BE2C (cell line): Measurements from ENCODE around the gene IQCF5. TPM values are rescaled to one million over a fixed set of nuclear protein-coding genes. Genes with fewer than 3 reads are reported as not detected.
"Not testable (repeated sequence)": the region's sequence is repeated elsewhere in the genome, so short reads cannot be mapped to it uniquely, and the experiment has no call there.

Experiments used
- DNase-seq: peaks from one replicate; pipeline ENCODE4 v3.0.0-alpha.2; 2020
- H3K27me3 ChIP-seq: fragments of 250-450 bp; sonication (Bioruptor Pico); 2 replicates; pipeline ENCODE4 v1.5.1; 2020; ENCODE audit warnings: mild to moderate bottlenecking
- H3K36me3 ChIP-seq: fragments of 250-450 bp; sonication (Bioruptor Pico); 2 replicates; pipeline ENCODE4 v1.5.1; 2020; ENCODE audit warnings: mild to moderate bottlenecking
- H3K4me1 ChIP-seq: fragments of 250-450 bp; sonication (Bioruptor Pico); 2 replicates; pipeline ENCODE4 v1.5.1; 2020
- H3K4me3 ChIP-seq: 2 replicates; pipeline ENCODE4 v1.5.1; 2011; ENCODE audit warnings: low read depth, low read length
- H3K9me3 ChIP-seq: fragments of 250-450 bp; sonication (Bioruptor Pico); 2 replicates; pipeline ENCODE4 v1.5.1; 2020
- polyA plus RNA-seq: library from polyadenylated mRNA; unstranded; fragments of >200 nt; gene quantifications from one replicate; pipeline ENCODE4 v1.2.1, GENCODE V29; 2012; ENCODE audit warnings: low read depth, missing spikeins; ENCODE audit not compliant: insufficient read length, insufficient read depth
- TF ChIP-seq, protein P1 (sequence below): IDR thresholded peaks from 2 replicates; pipeline ENCODE4 v1.5.1; 2012; ENCODE audit warnings: mild to moderate bottlenecking, low read depth, low read length

Gene IQCF5
- not detected for polyA plus RNA-seq

DNA sequence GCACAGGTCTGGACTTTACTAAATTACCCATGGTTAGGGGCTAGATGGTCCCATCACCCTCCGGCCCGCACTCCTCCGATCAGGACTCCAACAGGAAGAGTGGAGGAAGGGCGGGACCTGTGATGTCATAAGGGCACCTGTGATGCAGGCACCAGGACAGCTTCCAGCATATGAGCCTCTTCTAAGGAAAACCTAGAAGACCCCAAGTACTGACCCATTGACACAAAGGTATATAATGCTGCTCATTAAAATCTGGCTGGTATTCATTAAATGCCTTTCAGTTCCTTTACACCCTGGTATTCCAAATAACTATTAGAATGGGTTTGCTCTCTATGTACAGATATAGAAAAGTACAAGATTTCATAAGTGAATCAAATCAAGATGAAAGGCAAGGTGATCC, at the start of gene IQCF5:
Gene IQCF5, minus strand, starts transcription at position 101 of the 400 bp plus-strand sequence. Its CDS starts 70 bp downstream, at position 31.
- no peak for DNase-seq
- no peaks in the 10 kb centered on the region for H3K9me3 ChIP-seq
- TF ChIP-seq, protein P1, sequence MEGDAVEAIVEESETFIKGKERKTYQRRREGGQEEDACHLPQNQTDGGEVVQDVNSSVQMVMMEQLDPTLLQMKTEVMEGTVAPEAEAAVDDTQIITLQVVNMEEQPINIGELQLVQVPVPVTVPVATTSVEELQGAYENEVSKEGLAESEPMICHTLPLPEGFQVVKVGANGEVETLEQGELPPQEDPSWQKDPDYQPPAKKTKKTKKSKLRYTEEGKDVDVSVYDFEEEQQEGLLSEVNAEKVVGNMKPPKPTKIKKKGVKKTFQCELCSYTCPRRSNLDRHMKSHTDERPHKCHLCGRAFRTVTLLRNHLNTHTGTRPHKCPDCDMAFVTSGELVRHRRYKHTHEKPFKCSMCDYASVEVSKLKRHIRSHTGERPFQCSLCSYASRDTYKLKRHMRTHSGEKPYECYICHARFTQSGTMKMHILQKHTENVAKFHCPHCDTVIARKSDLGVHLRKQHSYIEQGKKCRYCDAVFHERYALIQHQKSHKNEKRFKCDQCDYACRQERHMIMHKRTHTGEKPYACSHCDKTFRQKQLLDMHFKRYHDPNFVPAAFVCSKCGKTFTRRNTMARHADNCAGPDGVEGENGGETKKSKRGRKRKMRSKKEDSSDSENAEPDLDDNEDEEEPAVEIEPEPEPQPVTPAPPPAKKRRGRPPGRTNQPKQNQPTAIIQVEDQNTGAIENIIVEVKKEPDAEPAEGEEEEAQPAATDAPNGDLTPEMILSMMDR, result no peak
- no peaks in the 10 kb centered on the region for H3K27me3 ChIP-seq
- H3K4me1 ChIP-seq, result no peaks in the 10 kb centered on the region
- no peak within 1 kb of the TSS for H3K4me3 ChIP-seq
- no peaks in the 10 kb centered on the region for H3K36me3 ChIP-seq

DNA sequence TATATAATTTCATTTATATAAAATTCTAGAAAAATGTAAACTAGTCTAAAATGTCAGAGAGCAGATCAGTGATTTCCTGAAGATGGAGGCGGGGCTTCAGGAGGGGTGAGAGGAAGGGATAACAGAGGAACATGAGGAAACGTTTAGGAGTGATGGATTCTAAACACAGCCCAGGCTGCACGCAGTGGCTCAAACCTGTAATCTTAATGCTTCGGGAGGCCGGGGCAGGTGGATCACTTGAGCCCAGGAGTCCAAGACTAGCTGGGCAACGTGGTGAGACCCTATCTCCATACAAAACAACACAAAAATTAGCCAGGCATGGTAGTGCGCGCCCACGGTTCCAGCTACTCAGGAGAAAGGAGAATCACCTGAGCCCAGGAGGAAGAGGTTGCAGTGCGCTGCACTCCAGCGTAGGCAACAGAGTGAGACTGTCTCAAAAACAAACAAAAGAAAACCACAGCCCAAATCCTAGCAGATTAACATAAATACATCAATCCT, 45.7 kb upstream of the IQCF5 start:
- H3K4me1 ChIP-seq, result no peaks in the 10 kb centered on the region
- no peaks in the 10 kb centered on the region for H3K9me3 ChIP-seq
- no peak overlapping the region for H3K4me3 ChIP-seq
- DNase-seq, result no peak
- H3K27me3 ChIP-seq, result no peaks in the 10 kb centered on the region
- TF ChIP-seq, protein P1, result no peak
- no peaks in the 10 kb centered on the region for H3K36me3 ChIP-seq

DNA sequence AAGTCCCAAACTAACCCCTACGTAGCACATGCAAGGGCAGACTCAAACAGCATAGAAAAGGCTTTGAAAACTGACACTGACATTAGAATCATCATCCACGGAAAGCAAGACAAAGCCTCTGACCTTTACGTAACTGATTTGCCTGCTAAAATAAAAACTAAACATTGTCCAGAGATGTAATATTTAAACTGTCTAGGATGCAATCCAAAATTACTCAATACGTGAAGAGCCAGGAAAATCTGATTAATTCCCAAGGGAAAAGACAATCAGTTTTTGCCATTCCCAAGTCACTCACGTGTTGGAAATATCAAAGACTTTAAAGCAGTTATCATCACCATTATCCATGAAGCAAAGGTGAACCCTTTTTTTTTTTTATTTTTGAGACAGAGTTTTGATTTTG, 41.0 kb upstream of the IQCF5 start:
- DNase-seq, result no peak

DNA sequence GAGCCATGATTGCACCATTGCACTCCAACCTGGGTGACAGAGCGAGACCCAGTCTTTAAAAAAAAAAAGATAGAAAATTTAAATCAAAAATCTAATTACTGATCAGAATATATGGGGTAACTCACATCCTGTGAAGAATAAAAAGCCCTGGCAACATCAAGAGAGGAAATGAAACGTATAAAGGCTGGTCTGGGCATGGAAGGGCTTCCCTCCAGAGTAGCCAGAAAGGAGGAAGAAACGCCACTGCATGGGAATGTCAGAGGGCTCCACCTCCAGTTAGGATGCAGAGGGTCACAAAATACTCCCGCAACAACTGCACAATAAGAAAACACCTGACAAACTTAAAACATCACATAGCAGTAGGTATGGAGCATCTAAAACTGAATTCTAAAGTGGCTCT, 32.6 kb upstream of the IQCF5 start:
- no peak for DNase-seq
- Histone ChIP-seq H3K4me1 (no peaks in the 10 kb centered on the region), H3K4me3 (no peak overlapping the region), H3K36me3 (no peaks in the 10 kb centered on the region), H3K9me3 (no peaks in the 10 kb centered on the region), H3K27me3 (no peaks in the 10 kb centered on the region)
- TF ChIP-seq, protein P1, result no peak

More for the DNA sequence above, 41.0 kb upstream of the IQCF5 start:
- H3K4me3 ChIP-seq, result no peak overlapping the region
- H3K36me3 ChIP-seq, result no peaks in the 10 kb centered on the region
- no peaks in the 10 kb centered on the region for H3K4me1 ChIP-seq
- TF ChIP-seq, protein P1, result no peak
- H3K27me3 ChIP-seq, result no peaks in the 10 kb centered on the region
- no peaks in the 10 kb centered on the region for H3K9me3 ChIP-seq

DNA sequence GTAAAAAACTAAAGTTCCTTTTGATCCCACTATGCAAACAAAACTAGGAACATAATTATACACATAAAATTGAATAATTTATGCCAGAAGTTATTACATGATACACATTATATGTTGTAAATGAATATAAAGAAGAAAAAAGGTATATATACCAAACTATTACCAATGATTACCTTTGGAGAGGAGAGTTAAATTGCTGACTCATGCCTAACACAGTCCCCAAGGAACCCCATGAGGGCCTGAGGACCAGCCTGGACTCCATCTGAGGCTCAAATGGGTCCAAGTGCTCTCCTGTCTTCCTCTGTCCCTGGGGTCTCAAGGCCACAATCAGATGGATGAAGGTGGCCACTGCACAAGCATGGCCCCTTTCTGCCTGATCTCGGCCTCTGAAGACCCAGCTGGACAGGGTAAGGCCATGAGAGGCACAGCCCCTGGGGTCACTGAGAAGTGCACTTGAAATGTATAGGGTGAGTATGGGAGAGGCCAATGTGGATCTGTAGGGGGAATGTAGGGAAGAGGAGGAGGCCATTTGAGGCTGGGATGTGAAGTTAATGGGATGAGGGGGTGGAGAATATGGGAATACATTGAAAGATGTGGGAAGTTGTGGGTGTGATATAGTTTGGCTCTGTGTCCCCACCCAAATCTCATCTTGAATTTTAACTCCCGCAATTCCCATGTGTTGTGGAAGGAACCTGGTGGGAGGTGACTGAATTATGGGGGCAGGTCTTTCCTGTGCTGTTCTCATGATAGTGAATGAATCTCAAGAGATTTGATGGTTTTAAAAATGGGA, 28.8 kb upstream of the IQCF5 start:
- Histone ChIP-seq H3K9me3 (no peaks in the 10 kb centered on the region), H3K27me3 (no peaks in the 10 kb centered on the region), H3K4me1 (no peaks in the 10 kb centered on the region), H3K36me3 (no peaks in the 10 kb centered on the region), H3K4me3 (no peak overlapping the region)
- no peak for DNase-seq
- TF ChIP-seq, protein P1, result no peak

DNA sequence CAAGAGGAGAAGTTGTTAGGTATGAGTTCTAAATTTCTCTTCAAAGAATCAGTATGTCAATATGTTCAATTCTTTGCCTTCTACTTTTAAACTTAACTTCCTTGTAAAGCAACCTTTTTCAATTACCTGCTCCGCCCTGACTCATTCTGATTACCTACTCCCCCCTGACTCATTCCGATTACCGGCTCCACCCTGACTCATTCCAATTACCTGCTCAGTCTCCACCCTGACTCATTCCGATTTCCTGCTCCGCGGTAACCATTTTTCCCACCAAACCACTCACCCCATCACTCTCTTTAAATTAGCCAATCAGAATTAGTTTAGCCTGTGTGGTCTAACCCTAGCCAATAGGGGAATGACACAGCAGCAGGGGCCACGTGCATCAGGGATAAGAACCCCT, 27.0 kb upstream of the IQCF5 start:
- DNase-seq, H3K9me3 ChIP-seq, H3K4me3 ChIP-seq, H3K36me3 ChIP-seq, H3K4me1 ChIP-seq, H3K27me3 ChIP-seq: not testable (repeated sequence)

DNA sequence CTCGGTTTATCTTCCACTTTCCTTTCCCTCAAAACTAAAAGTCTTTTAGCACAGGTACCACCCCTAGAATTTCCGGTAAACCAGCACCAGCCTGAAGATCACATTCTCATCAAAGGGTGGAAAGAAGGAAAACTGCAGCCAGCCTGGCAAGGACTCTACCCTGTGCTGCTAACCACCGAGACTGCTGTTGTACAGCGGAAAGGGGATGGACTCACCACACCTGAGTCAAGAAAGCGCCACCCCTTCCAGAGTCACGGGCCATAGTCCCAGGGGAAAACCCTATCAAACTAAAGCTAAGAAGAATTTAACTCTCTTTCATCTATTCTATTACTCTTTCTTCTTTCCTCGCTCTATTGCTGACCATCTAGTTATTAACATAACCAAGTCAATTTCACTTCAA, 24.6 kb upstream of the IQCF5 start:
- H3K27me3 ChIP-seq, H3K9me3 ChIP-seq, H3K4me3 ChIP-seq, DNase-seq, H3K36me3 ChIP-seq, H3K4me1 ChIP-seq: not testable (repeated sequence)
